K562 (cell line): ENCODE measurements around the gene HARS2.

Experiments used
- CCNT2 ChIP-seq: IDR thresholded peaks from 2 replicates; pipeline ENCODE4 v1.6.1; 2011; ENCODE audit warnings: borderline replicate concordance, low read depth, mild to moderate bottlenecking, moderate library complexity, mixed read lengths, low read length; ENCODE audit not compliant: insufficient read length; ENCODE audit errors: extremely low read depth
- MYC ChIP-seq, 2 experiments: fragments of 250-450 bp in 1 of 2; sonication (Bioruptor Pico) in 1 of 2; IDR thresholded peaks; 2 replicates each; pipeline versions ENCODE4 v1.5.1 to v1.6.1; 2012 to 2021; ENCODE audit warnings: low read depth in 2 of 2, borderline replicate concordance in 1 of 2, improper control_type of control experiment in 1 of 2, low read length in 1 of 2, mild to moderate bottlenecking in 1 of 2, moderate library complexity in 1 of 2
- NR1H2 ChIP-seq: sonication (generic); formaldehyde crosslinking; IDR thresholded peaks from 2 replicates; pipeline ENCODE4 v1.4.0; 2020; ENCODE audit warnings: mild to moderate bottlenecking, missing genetic modification reagents
- POLR2A ChIP-seq: fragments of 450-650 bp; conservative IDR thresholded peaks from 2 replicates; pipeline ENCODE4 v1.6.1; 2016
- ZNF140 ChIP-seq: fragments of 250-450 bp; sonication (Bioruptor Pico); IDR thresholded peaks from 2 replicates; pipeline ENCODE4 v1.8.0; 2021; ENCODE audit warnings: moderate library complexity, mild to moderate bottlenecking, inconsistent platforms
- ZNF639 ChIP-seq, 2 experiments: fragments of 200-800 bp in 1 of 2; sonication (Bioruptor generic) in 1 of 2; sonication (generic) in 1 of 2; formaldehyde crosslinking in 1 of 2; IDR thresholded peaks in 1 of 2; conservative IDR thresholded peaks in 1 of 2; 2 replicates each; pipeline versions ENCODE4 v1.5.0 to v1.6.1; 2016 to 2020; ENCODE audit warnings: missing compliant biosample characterization in 1 of 2, missing genetic modification characterization in 1 of 2, missing genetic modification reagents in 1 of 2
- TF ChIP-seq, protein P1 (sequence below): sonication (generic); formaldehyde crosslinking; IDR thresholded peaks from 2 replicates; pipeline ENCODE4 v1.9.0; 2022; ENCODE audit warnings: mild to moderate bottlenecking, missing genetic modification reagents
- TF ChIP-seq, protein P2 (sequence below): fragments of 450-650 bp; formaldehyde crosslinking; IDR thresholded peaks from 2 replicates; pipeline ENCODE4 v1.4.0; 2022; ENCODE audit warnings: mild to moderate bottlenecking, moderate library complexity
- TF ChIP-seq, protein P3 (sequence below): fragments of 250-450 bp; sonication (Bioruptor Pico); IDR thresholded peaks from 2 replicates; pipeline ENCODE4 v1.4.0; 2020; ENCODE audit warnings: mild to moderate bottlenecking, moderate library complexity
- TF ChIP-seq, protein P4 (sequence below): sonication (generic); formaldehyde crosslinking; IDR thresholded peaks from 2 replicates; pipeline ENCODE4 v1.4.0; 2020; ENCODE audit warnings: mild to moderate bottlenecking, missing genetic modification reagents

GRCh38 chr5:140658870-140659269, 32.4 kb upstream of the HARS2 start:
- TF ChIP-seq ZNF639 (CRISPR knock-in tag; conservative IDR thresholded peaks at IDR 0.05 in 1 of 2, IDR thresholded peaks at IDR 0.05 in 1 of 2) (no peak), ZNF140 (no peak), NR1H2 (CRISPR knock-in tag) (no peak), MYC (IDR thresholded peaks at IDR 0.05; ENCODE audit: low read depth, low read length) (no peak), MYC (CRISPR knock-in tag; IDR thresholded peaks at IDR 0.05; ENCODE audit: borderline replicate concordance, low read depth) (no peak), CCNT2 (no peak), POLR2A (no peak)
- TF ChIP-seq, protein P1, sequence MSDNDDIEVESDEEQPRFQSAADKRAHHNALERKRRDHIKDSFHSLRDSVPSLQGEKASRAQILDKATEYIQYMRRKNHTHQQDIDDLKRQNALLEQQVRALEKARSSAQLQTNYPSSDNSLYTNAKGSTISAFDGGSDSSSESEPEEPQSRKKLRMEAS, result no peak
- TF ChIP-seq, protein P2, sequence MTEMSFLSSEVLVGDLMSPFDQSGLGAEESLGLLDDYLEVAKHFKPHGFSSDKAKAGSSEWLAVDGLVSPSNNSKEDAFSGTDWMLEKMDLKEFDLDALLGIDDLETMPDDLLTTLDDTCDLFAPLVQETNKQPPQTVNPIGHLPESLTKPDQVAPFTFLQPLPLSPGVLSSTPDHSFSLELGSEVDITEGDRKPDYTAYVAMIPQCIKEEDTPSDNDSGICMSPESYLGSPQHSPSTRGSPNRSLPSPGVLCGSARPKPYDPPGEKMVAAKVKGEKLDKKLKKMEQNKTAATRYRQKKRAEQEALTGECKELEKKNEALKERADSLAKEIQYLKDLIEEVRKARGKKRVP (CRISPR knock-in tag), result no peak
- TF ChIP-seq, protein P3, sequence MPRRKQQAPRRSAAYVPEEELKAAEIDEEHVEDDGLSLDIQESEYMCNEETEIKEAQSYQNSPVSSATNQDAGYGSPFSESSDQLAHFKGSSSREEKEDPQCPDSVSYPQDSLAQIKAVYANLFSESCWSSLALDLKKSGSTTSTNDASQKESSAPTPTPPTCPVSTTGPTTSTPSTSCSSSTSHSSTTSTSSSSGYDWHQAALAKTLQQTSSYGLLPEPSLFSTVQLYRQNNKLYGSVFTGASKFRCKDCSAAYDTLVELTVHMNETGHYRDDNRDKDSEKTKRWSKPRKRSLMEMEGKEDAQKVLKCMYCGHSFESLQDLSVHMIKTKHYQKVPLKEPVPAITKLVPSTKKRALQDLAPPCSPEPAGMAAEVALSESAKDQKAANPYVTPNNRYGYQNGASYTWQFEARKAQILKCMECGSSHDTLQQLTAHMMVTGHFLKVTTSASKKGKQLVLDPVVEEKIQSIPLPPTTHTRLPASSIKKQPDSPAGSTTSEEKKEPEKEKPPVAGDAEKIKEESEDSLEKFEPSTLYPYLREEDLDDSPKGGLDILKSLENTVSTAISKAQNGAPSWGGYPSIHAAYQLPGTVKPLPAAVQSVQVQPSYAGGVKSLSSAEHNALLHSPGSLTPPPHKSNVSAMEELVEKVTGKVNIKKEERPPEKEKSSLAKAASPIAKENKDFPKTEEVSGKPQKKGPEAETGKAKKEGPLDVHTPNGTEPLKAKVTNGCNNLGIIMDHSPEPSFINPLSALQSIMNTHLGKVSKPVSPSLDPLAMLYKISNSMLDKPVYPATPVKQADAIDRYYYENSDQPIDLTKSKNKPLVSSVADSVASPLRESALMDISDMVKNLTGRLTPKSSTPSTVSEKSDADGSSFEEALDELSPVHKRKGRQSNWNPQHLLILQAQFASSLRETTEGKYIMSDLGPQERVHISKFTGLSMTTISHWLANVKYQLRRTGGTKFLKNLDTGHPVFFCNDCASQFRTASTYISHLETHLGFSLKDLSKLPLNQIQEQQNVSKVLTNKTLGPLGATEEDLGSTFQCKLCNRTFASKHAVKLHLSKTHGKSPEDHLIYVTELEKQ, result no peak
- TF ChIP-seq, protein P4, sequence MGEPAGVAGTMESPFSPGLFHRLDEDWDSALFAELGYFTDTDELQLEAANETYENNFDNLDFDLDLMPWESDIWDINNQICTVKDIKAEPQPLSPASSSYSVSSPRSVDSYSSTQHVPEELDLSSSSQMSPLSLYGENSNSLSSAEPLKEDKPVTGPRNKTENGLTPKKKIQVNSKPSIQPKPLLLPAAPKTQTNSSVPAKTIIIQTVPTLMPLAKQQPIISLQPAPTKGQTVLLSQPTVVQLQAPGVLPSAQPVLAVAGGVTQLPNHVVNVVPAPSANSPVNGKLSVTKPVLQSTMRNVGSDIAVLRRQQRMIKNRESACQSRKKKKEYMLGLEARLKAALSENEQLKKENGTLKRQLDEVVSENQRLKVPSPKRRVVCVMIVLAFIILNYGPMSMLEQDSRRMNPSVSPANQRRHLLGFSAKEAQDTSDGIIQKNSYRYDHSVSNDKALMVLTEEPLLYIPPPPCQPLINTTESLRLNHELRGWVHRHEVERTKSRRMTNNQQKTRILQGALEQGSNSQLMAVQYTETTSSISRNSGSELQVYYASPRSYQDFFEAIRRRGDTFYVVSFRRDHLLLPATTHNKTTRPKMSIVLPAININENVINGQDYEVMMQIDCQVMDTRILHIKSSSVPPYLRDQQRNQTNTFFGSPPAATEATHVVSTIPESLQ (CRISPR knock-in tag), result no peak
